DMS153 (cell line): ENCODE results near the gene LYSET.
"Not testable (repeated sequence)": the region's sequence is repeated elsewhere in the genome, so short reads cannot be mapped to it uniquely, and the experiment has no call there.

Experiments used
- DNase-seq: peaks from one replicate; lab custom pipeline; 2025; lab: John Stamatoyannopoulos, UW

The LYSET gene

GRCh38 chr14:93168610-93169009 lies 16.5 kb upstream of the LYSET start:
- not testable (repeated sequence) for DNase-seq

GRCh38 chr14:93169619-93170018 lies 15.5 kb upstream of the LYSET start:
- DNase-seq, result not testable (repeated sequence)

DNA sequence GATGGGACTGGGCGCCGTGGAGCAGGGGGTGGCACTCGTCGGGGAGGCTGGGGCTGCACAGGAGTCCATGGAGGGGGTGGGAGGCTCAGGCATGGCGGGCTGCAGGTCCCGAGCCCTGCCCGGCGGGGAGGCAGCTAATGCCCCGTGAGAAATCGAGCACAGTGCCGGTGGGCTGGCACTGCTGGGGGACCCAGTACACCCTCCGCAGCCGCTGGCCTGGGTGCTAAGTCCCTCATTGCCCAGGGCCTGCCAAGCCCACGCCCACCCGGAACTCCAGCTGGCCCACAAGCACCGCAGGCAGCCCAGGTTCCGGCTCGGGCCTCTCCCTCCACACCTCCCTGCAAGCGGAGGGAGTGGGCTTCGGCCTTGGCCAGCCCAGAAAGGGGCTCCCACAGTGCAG lies 15.0 kb upstream of the LYSET start:
- not testable (repeated sequence) for DNase-seq

- DNase-seq, result no peak
Measured at GRCh38 chr14:93171376-93171775, 13.7 kb upstream of the LYSET start.

GRCh38 chr14:93173943-93174395 lies 11.1 kb upstream of the LYSET start:
- no peak for DNase-seq

GRCh38 chr14:93174731-93175130 lies 10.4 kb upstream of the LYSET start:
- DNase-seq, result not testable (repeated sequence)

- DNase-seq, result no peak
Measured at GRCh38 chr14:93175492-93175891, 9.6 kb upstream of the LYSET start.

GRCh38 chr14:93183596-93184317 lies 1.4 kb upstream of the LYSET start:
- no peak for DNase-seq

- no peak for DNase-seq
Measured at GRCh38 chr14:93185349-93185720, 218 bp downstream of the LYSET start.

DNA sequence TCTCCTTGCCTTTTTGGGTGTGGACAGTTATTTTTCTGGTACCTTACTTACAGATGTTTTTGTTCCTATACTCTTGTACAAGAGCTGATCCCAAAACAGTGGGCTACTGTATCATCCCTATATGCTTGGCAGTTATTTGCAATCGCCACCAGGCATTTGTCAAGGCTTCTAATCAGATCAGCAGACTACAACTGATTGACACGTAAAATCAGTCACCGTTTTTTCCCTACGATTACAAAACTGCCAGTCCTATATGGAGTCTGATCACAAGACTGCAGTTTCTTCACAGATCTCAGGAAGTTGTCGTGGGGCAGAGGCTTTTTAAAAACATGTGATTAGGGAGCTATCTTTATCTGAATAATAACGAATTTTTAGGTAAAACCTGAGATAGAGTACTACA lies 1.3 kb downstream of the LYSET start:
- no peak for DNase-seq

DNA sequence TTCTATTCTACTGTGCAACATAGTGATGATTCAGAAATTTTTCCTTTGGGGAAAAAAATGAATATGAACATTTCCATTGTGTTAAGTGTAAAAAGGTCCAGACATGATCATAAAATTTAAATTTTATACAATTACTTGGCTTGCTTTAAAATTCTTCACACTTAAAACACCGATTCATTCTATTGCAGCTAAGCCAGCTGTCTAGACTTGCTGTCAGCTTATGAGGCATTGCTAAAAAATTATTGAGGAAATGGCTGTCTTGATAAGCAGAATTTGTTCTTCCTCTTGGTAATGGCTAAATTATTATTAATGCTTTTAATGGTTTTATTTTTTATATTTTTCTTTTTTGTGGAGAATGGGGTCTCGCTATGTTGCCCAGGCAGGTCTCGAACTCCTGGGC lies 1.8 kb downstream of the LYSET start:
- DNase-seq, result no peak

GRCh38 chr14:93195316-93195999 lies 10.3 kb downstream of the LYSET start:
- DNase-seq, result no peak

DNA sequence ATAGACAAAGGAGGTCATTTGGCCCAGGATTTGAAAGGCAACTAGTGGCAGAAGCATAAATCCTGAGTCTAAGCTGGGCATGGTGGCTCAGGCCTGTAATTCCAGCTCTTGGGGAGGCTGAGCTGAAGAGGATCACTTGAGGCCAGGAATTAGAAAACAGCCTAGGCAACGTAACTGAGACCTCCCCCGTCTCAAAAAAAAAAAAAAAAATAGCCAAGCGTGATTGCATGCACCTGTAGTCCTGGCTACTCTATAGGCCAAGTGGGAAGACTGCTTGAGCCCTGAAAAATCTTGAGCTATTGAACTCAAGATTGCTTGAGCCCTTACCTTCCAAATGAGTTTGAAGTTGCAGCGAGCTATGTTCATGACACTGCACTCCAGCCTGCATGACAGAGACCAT lies 13.9 kb downstream of the LYSET start:
- no peak for DNase-seq

DNA sequence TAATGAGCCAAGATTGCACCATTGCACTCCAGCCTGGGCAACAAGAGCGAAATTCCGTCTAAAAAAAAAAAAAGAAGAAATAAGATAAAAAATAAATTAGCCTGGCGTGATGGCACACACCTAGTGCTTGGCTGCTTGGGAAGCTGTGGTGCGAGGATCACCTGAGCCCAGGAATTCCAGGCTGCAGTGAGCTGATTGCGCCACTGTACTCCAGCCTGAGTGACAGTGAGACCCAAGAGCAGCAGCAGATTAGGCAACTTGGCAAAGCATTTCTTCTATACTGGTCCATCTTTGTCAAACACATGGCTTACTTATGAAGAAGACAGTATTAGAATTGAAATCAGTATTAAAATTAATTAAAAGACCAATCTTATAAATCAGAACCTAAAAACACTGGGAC lies 15.4 kb downstream of the LYSET start:
- DNase-seq, result no peak

- DNase-seq, result no peak
Measured at GRCh38 chr14:93201155-93201704, 16.1 kb downstream of the LYSET start.

- peak; percentile 97 for DNase-seq
Measured at GRCh38 chr14:93206793-93207467, 21.8 kb downstream of the LYSET start, which contains the start of the genes GON7 and UBR7. Gene GON7, minus strand, starts transcription at chr14:93207065. Its CDS starts 28 bp downstream, at chr14:93207037. Gene UBR7, plus strand, starts transcription at chr14:93207256. Its CDS starts 36 bp downstream, at chr14:93207292.

- DNase-seq, result no peak
Measured at GRCh38 chr14:93207468-93208308, 22.6 kb downstream of the LYSET start.

GRCh38 chr14:93212432-93212831 lies 27.3 kb downstream of the LYSET start:
- no peak for DNase-seq

GRCh38 chr14:93214598-93214997 lies 29.5 kb downstream of the LYSET start:
- no peak for DNase-seq

- DNase-seq, result peak; percentile 36
Measured at GRCh38 chr14:93219103-93219726, 34.1 kb downstream of the LYSET start.

GRCh38 chr14:93220509-93220908 lies 35.4 kb downstream of the LYSET start:
- no peak for DNase-seq
